DMS114 treated with DMSO at 0.1 percent for 48 hours (cell line): ENCODE measurements around the gene SEMA4D.

Experiments used
- DNase-seq: peaks from one replicate; lab custom pipeline; 2025; ENCODE audit not compliant: unreplicated experiment; lab: John Stamatoyannopoulos, UW

The SEMA4D gene

GRCh38 chr9:89414670-89415324, 83.1 kb downstream of the SEMA4D start:
- no peak for DNase-seq

GRCh38 chr9:89413963-89414638, 83.8 kb downstream of the SEMA4D start:
- DNase-seq: no peak

- no peak for DNase-seq
These were observed 85.0 kb downstream of the SEMA4D start for GRCh38 chr9:89412951-89413350.

- no peak for DNase-seq
These were observed 85.4 kb downstream of the SEMA4D start for GRCh38 chr9:89412541-89412940.

- no peak for DNase-seq
These were observed 86.2 kb downstream of the SEMA4D start for GRCh38 chr9:89411759-89412158.

GRCh38 chr9:89410641-89411350, 87.1 kb downstream of the SEMA4D start:
- no peak for DNase-seq

- DNase-seq: no peak
These were observed 87.9 kb downstream of the SEMA4D start for GRCh38 chr9:89410022-89410421.

GRCh38 chr9:89409466-89409865, 88.4 kb downstream of the SEMA4D start:
- no peak for DNase-seq

GRCh38 chr9:89408628-89409101, 89.2 kb downstream of the SEMA4D start:
- no peak for DNase-seq

- no peak for DNase-seq
These were observed 90.8 kb downstream of the SEMA4D start for GRCh38 chr9:89407070-89407469.

GRCh38 chr9:89405826-89406225, 92.1 kb downstream of the SEMA4D start:
- no peak for DNase-seq

- no peak for DNase-seq
These were observed 93.8 kb downstream of the SEMA4D start for GRCh38 chr9:89404074-89404473.

- DNase-seq: no peak
These were observed 95.1 kb downstream of the SEMA4D start for GRCh38 chr9:89402695-89403427.

- no peak for DNase-seq
These were observed 97.4 kb downstream of the SEMA4D start for GRCh38 chr9:89400403-89401116.

- DNase-seq: no peak
These were observed 99.3 kb downstream of the SEMA4D start for GRCh38 chr9:89398621-89399020.

- no peak for DNase-seq
These were observed 100.4 kb downstream of the SEMA4D start for GRCh38 chr9:89397471-89397870.

GRCh38 chr9:89395931-89396710, 101.8 kb downstream of the SEMA4D start:
- DNase-seq: no peak

- no peak for DNase-seq
These were observed 103.5 kb downstream of the SEMA4D start for GRCh38 chr9:89394412-89394811.

- no peak for DNase-seq
These were observed 106.3 kb downstream of the SEMA4D start for GRCh38 chr9:89391585-89391984.

GRCh38 chr9:89390578-89391116, 107.3 kb downstream of the SEMA4D start:
- no peak for DNase-seq
